ENCODE data around the gene TMEM229A.

GRCh38 chr7:124013306-124013705 is 19.6 kb downstream of the TMEM229A start:
- TF ChIP-seq, protein P1, sequence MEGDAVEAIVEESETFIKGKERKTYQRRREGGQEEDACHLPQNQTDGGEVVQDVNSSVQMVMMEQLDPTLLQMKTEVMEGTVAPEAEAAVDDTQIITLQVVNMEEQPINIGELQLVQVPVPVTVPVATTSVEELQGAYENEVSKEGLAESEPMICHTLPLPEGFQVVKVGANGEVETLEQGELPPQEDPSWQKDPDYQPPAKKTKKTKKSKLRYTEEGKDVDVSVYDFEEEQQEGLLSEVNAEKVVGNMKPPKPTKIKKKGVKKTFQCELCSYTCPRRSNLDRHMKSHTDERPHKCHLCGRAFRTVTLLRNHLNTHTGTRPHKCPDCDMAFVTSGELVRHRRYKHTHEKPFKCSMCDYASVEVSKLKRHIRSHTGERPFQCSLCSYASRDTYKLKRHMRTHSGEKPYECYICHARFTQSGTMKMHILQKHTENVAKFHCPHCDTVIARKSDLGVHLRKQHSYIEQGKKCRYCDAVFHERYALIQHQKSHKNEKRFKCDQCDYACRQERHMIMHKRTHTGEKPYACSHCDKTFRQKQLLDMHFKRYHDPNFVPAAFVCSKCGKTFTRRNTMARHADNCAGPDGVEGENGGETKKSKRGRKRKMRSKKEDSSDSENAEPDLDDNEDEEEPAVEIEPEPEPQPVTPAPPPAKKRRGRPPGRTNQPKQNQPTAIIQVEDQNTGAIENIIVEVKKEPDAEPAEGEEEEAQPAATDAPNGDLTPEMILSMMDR (IDR thresholded peaks at IDR 0.05) = no peak
- TF ChIP-seq POLR2A (IDR thresholded peaks at IDR 0.05) = no peak

Measured in thyroid gland (tissue), 4 donors.